PC-3 (cell line): ENCODE measurements around the gene DICER1.
A peak's percentile ranks its signal among the peaks of the same experiment; 100 is the strongest.

ENCODE experiments used
- CTCF ChIP-seq: fragments of 300-600 bp; sonication (generic); conservative IDR thresholded peaks from 2 replicates; pipeline ENCODE4 v1.5.1; 2017; ENCODE audit warnings: antibody characterized with exemption, low read depth, mild to moderate bottlenecking, low read length
- EZH2 ChIP-seq: fragments of 300-600 bp; sonication (generic); IDR thresholded peaks from one replicate; pipeline ENCODE4 v1.6.1; 2017; ENCODE audit warnings: antibody characterized with exemption, mild to moderate bottlenecking, low read length; ENCODE audit not compliant: unreplicated experiment

GRCh38 chr14:95196268-95196667 is 38.9 kb upstream of the DICER1 start:
- peak; percentile 26; the same call in 1 of the 2 replicates for TF ChIP-seq CTCF
- no peak for TF ChIP-seq EZH2
